ENCODE data around the gene MRPL21. TPM values are rescaled to one million over a fixed set of nuclear protein-coding genes. Genes with fewer than 3 reads are reported as not detected.

Gene MRPL21
- polyA plus RNA-seq, 12 donors: 31.4 to 49.1 (median 44.6) TPM; not detected in 1

DNA sequence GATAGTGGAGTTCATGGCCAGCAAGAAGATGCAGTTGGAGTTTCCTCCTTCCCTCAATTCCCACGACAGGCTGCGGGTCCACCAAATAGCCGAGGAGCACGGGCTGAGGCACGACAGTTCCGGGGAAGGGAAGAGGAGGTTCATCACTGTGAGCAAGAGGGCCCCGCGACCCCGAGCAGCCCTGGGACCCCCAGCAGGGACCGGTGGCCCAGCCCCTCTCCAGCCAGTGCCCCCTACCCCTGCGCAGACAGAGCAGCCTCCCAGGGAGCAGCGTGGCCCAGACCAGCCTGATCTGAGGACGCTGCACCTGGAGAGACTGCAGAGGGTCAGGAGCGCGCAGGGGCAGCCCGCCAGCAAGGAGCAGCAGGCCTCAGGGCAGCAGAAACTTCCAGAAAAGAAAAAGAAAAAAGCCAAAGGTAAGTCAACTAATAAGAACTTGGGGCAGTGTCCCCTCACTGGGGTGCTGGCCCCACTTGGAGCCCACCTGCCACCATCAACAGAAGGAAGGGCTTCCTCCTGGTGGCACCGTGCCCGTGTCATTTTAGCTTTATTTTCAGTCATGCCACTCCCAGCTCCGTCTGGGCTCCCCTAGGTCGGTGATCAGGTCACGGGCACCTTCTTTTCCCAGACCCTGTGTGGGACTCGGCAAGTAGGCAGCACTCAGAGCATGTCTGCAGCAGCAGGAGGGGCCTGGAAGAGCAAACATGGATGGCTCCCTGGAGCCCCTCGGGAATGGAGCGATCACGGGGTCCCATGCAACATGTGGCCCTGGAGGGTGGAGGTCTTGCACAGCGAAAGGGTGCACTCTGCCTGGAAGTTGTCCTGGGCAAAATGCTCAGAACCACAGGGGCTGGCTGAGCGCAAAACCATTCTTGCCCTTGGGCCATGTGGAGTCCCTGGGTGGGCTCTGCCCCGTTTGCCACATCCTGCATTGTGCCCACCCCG lies 33.3 kb upstream of the MRPL21 start:
- DNase-seq: no peak

DNA sequence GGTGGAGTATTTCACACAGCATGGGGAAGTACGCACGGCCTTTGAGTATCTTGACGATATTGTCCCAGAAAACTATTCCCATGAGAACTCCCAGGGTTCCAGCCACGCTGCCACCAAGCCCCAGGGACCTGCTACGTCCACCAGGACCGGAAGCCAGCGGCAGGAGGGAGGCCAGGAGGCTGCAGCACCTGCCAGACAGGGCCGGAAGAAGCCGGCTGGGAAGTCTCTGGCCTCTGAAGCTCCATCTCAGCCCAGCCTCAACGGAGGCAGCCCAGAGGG lies 32.7 kb upstream of the MRPL21 start:
- DNase-seq: no peak

DNA sequence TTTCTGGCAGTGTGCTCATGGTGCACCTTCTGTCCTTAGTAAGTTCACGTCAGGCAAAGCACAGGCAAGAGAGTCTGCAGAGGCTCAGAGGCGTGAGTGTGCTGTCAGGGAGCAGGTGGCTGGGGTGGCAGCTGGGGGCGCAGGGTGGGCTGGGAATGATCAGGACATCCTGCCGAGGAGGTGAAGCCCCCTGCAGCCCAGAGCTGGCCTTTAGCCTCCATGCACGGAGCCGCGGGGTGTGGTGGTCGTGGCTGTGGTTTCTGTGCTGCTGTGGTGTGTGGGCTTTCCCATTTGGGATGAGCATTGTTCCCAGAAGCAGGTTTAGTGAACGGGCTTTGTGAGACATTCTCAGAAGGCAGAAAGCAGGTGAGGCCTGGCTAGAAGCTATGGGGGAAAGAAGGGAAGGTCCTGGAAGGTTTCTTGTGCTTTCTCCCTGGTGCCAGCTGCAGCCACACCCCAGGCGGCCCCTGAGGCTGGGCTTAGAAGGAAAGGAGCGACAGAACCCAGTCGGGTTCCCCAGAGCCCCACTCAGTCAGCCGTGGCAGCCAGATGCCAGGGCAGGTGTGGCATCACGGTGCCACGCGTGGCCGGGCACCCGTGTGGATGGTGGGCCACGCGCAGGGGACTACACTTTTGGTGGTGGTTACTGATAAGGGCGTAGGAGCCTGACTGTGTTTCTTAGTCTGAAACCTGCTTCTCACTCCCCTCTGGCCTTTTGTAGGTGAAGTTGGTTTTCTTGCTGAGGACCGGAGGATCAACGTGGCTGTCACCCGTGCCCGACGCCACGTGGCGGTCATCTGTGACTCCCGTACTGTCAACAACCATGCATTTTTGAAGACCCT lies 32.1 kb upstream of the MRPL21 start:
- no peak for DNase-seq

DNA sequence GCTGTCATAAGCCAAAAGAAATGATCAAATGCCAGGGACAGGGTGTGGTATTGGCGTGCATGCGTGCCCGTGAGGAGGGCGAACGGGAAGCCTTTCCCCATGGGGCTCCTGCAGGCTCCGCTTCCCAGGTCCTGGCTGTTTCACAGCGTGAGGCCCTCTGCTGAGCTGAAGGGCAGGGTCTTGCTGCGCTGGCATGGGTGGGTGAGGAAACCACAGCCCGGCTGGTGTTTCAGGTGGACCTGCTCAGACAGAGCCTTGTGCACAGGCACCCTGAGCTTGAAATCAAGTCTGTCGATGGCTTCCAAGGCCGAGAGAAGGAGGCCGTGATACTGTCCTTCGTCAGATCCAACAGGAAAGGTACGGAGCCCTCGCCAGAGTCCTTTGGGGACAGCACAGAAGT lies 31.4 kb upstream of the MRPL21 start:
- no peak for DNase-seq

DNA sequence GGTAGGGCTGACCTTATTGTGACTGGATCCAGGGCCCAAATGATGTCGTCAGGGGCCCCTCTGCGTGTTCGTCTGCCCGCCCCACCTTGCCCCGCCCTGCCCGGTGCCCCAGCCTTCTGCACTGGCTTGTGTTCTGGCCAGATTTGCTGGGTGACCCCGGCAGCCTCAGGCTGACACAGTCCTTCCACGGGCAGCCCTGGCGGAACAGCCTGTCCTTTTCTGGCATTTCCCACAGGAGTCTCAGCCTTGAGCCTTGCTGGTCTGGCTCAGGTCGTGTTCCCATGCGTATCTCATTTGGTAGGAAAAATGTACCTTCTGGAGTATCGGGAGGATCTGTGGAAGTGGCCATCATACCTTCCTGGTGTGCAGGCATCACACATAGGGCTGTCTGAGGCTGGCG lies 31.0 kb upstream of the MRPL21 start:
- no peak for DNase-seq

DNA sequence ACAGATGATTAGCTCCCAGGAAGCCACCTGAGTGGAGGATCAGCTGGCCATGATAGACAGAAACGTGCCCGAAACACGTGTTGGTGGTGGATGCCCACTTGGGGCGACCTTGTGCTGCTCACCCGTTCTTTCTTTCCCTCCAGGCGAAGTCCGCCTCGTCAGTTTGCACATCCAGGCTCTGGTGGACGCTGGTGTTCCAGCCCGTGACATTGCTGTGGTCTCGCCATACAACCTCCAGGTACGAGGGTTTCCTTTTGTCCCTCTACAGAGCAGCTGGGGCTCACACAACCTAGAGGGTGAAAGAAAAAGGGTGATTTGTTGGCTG lies 30.7 kb upstream of the MRPL21 start:
- no peak for DNase-seq

DNA sequence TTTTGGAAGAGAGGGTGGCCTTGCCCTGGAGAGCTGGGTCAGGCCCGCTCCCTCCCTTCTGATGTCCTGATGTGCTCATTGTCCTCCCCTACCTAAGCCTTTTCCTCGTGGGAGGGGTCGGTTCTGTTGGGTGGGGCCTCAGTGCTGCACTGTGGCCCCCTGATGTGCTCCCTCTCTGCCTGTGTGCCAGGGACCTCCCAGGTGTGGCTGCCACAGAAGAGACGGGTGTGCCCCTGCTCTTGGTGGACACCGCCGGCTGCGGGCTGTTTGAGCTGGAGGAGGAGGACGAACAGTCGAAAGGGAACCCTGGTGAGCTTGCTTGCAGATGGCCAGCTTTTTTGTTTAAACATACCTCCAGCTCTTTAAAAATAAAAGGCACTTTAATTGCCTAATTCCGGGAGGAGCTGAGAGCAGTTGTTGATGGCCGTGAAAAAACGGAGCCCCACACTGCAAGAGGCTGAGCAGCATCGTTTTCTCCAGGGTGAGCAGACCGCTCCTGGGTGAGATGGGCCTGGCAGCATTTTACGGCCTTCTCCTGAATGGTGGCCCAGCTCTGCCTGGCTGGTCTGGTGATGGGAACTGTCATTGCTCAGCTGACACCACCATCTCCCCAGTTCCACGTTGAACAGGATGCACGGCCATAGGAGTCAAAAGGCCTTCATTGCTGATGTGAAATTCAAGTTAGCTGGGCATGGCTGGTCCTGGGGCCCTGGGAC lies 30.1 kb upstream of the MRPL21 start:
- DNase-seq: no peak

DNA sequence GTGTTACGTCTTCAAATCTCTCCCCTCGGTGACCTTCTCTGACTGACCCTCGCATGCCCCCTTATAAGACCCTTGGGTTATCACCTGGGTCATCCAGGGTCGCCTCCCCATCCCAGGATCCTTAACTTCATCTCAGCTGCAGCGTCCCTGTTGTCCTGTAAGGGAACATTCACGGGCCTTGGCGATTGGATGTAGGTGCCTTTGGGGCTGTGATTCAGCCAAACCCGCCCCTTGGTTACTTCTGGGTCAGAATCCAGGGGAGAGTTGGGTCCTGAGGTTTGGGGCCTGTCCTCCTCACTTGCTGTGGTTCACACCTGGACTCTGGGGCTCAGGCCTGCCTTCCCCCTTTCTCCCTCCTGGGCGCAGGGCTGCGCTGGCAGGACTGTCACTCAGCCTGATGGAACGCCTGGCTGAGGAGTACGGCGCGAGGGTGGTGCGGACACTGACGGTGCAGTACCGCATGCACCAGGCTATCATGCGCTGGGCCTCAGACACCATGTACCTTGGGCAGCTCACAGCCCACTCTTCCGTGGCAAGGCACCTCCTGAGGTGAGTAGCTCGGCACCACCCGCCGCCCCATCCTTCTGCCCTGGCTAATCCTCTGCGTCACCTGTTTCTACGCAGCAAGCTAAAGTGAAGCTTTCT lies 29.4 kb upstream of the MRPL21 start:
- DNase-seq: no peak

DNA sequence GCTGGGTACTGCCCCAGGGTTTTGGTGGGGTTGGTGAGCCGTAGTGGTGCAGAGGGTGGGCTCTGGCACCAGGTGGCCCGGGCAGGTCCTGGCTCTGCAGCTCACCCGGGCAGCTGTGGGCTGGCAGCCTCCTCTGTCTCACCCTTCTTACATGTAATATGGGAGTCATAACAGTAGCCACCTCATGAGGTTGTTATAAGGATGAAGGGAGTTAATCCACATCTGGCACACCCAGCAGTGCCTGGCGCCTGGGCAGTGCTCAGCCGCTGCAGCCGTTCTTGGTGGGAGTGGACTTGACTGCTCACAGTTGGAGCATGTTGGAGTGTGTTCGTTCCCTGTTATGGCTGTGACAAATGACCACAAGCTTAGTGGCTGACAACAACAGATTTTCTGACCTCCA lies 28.7 kb upstream of the MRPL21 start:
- no peak for DNase-seq

DNA sequence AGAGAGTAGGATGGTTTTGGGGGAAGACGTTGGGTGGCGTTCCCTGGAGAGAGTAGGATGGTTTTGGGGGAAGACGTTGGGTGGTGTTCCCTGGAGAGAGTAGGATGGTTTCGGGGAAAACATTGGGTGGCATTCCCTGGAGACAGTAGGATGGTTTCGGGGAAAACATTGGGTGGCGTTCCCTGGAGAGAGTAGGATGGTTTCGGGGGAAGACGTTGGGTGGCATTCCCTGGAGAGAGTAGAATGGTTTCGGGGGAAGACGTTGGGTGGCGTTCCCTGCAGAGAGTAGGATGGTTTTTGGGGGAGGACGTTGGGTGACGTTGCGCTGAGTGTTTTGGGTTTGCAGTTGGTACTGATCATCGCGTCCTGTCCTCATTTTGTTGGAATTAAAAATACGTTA lies 28.3 kb upstream of the MRPL21 start:
- no peak for DNase-seq

DNA sequence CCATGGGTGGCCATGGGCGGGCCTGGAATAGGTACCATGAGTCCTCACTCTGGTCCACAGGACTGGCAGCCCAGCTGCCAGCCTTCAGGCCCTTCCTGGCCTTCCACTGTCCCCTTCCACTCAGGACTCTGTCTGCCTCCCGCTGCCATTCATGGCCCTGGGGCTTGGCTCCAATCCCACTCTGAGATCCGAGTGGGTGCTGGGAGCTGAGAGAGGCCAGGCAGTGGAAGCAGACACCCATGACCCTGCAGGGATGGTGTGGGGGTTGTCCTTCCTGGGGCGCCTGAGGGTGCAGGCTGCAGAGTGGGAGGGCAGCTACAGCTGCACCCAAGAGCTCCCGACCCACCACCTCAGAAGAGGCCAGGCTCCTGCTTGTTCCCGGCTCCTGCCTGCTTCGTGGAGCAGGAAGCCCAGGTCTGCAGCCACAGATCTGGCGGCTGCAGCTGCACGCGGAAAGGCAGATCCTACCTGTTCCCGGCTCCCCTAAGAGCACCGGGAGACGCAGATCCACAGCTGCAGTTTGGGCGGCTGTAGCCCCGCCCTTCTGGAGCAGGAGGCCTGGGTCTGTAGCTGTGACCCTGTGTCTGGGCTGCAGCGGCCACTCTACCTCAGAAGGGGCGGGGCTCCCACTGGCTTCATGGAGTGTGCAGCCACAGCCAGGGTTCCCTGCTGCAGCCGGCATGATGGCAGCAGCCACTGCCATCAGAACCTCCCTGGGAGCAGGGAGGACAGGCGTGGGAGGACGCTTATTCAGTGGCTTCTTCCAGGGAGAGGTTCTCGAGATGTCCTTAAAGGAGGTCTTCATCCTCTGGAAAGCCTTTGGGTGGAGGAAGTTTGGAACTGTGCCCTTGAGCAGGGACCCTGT lies 27.6 kb upstream of the MRPL21 start:
- no peak for DNase-seq

DNA sequence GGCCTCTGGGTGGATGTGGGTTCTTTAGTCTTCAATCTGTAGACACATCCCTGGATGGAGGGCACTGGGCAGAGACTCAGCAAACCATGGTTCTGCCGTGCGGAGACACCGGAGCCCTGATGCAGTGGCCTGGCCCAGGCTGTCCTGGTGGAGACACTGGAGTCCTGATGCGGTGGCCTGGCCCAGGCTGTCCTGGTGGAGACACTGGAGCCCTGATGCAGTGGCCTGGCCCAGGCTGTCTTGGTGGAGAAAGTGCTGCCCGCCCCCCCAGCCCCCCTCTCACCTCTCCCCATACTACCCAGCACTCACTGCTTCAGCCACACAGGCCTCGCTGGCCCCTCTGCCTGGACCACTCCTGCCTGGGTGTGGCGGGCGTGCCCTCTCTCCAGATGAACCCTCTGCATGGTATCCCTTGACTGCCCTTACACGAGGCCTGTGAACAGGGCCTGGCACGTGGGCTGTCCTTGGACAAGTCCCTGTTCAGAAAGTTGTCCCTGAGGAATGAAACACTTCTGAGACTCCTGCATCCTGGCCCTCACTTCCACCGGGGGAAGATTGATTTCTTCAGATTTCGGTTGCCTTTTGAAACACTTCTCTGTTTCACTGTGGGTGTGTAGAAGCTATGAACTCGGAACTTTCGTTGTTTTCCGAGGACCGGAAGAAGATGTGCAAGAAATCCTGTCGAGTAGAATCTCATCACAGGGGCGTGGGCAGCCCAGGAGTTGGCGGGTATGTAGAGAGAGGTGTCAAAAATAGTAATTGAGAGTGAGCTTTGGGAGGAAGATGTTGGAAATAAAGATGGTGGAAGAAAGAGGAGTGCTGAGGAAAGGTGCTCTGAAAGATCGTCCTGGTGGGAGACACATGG lies 26.3 kb upstream of the MRPL21 start:
- no peak for DNase-seq

DNA sequence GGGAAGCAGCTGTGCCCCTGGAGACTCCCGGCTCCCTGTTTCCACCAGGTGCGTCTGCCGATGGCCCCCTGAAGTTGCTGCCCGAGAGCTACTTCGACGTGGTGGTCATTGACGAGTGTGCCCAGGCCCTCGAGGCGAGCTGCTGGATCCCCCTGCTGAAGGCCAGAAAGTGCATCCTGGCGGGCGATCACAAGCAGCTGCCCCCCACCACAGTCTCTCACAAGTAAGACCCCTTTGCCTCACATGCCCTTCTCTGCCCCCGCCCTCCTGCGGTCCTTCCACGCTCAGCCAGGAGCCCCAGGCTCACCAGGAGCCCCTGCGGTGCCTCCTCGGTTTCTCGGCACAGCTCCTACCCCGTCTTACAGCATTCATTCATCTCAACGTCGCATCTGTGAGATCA lies 25.5 kb upstream of the MRPL21 start:
- no peak for DNase-seq

DNA sequence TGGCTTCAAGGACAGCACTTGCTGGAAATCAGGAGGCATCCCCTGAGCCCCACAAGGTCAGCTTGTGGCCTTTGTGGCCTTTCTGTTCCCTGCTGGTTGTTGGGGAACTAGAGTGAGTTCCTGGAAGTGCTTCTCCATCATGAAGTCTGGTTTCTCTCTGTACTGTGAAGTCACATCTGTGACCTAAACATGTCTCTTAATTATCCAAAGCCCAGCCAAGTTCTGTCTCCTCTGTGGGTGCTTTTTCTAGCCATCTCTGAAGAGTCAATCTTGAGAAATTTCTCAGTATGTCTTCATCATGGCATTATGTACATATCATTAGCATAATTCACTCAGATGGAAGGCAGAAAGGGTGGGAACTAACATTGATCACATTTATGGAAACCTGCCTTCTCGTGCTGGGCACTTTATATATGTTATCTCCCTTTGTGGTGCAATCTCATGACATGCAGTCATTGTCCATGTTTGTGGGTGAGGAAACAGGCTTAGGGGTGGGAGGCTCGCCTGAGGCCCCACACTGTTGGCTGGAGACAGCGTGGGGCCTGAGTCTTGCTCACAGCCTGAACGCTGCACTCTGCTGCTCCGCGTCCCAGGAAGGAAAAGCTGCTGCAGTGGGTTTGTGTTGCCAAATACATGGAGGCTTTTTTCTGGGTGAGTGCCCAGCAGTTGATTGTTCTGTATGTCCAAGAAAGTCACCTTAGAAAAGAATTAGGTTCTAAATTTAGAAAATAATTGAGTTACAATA lies 24.7 kb upstream of the MRPL21 start:
- DNase-seq: no peak

DNA sequence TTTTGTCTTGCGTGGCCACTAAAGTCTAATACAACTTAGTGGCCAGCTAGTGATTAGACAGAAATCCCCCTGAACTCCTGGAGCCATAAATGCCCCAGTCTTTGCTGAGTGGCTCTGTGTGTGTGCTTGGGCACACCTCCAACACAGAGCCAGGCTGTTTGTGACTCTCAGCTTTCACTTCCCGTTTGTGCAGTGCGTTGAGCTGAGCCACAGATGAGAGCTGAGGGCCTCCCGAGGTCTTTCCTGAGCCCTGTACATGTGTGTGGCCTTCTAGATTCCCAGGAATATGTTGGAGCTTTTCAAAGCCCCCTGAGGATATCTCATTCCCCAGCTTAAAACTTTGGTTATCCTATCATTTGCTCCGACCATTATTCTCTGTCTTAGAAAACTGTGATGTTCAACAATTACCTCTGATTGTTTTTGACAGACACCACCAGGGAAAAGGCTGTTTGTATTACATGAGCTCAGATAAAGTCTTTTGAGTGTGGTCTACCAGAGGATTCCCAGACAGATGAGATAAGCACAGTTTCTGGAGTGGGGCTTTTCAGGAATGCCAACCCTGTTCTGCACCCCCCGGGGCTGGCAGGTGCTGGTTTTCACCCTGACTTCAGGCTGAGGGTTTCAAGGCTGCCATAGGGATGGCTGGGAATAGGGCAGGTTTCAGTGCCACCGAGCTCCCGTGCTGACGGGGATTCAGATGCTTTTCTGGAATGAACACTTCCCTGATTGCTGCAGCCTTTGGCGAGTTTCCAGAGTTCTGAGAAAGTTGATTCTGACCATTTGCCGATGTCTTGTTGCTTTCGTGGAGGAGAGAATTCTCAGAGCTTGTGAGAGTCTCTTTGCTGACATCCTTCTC lies 23.9 kb upstream of the MRPL21 start:
- DNase-seq: peak; percentile 34

DNA sequence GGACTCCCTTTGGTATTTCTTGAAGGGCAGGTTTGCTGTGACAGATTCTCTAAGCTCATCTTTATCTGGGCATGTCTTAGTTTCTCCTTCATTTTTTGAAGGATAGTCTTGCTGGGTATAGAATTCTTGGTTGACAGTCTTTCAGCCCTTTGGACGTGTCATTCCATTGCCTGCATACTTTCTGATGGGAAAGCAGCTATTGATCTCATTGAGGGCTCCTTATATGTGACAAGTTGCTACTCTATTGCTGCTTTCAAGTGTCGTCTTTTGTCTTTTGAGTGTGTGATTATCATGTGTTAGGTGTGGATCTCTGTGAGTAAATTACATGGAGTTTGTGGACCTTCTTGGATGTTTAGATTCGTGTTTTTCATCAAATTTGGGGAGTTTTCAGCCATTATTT lies 22.0 kb upstream of the MRPL21 start:
- DNase-seq: no peak

DNA sequence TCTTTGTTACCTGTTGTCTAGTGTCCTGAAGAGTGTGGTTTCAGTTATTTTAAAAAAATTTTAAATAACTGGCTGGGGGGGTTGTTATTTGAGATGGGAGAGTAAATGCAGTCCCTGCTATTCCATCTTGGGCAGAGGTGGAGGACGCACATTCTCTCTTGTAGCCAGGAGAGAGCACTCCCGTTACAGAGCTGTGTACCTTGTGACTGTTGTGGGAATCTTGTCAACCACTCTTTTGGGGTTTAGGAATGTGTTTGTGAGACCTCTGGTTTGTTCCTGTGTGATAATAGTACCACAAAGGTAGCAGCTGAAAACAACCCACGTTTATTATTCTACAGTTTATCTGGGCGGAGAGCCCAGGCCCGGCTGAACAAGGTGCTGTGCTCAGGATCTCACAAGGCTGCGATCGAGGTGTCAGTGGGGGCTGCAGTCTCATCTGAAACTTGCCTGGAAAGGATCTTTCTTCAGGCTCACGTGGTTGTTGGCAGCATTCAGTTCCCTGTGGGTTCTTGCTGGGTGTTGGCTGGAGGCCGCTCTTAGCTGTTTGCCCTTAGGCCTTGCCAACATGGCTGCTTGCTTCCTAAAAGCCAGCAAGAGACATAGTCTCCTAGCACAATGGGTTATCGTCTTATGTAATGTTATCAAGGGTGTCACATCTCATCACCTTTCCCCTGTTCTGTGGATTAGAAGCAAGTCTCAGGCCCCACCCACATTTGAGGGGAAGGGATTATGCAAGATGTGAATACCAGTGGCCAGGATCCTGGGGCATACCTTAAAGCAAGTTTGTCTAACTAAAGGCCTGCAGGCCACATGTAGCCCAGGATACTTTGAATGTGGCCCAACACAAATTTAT lies 20.7 kb upstream of the MRPL21 start:
- no peak for DNase-seq

Data from muscle of arm (tissue), 12 donors.